ENCODE results near the gene COBL.

Gene COBL

GRCh38 chr7:51326656-51327286 lies 10.2 kb upstream of the COBL start:
- TF ChIP-seq REST (IDR thresholded peaks at IDR 0.05; ENCODE audit: low read depth) (no peak), CREB1 (IDR thresholded peaks at IDR 0.05; ENCODE audit: low read depth) (no peak), ZBTB7A (IDR thresholded peaks at IDR 0.05; ENCODE audit: low read depth) (no peak), TEAD4 (IDR thresholded peaks at IDR 0.05) (no peak), YY1 (IDR thresholded peaks at IDR 0.05; ENCODE audit: low read depth) (no peak), EGR1 (IDR thresholded peaks at IDR 0.05) (no peak), MAX (IDR thresholded peaks at IDR 0.05) (no peak)

GRCh38 chr7:51325908-51326307 lies 9.3 kb upstream of the COBL start:
- TF ChIP-seq MAX (IDR thresholded peaks at IDR 0.05) = no peak
- TF ChIP-seq TAF1 (IDR thresholded peaks at IDR 0.05; ENCODE audit: low read depth) = no peak
- TF ChIP-seq TEAD4 (IDR thresholded peaks at IDR 0.05) = no peak

- TF ChIP-seq EP300 (IDR thresholded peaks at IDR 0.05; ENCODE audit: borderline replicate concordance) (no peak), FOXM1 (IDR thresholded peaks at IDR 0.05; ENCODE audit: borderline replicate concordance, low read depth) (no peak), CEBPB (IDR thresholded peaks at IDR 0.05) (no peak), REST (IDR thresholded peaks at IDR 0.05; ENCODE audit: low read depth) (no peak), TEAD4 (IDR thresholded peaks at IDR 0.05) (no peak), RAD21 (IDR thresholded peaks at IDR 0.05; ENCODE audit: low read depth) (no peak)
Measured at GRCh38 chr7:51325261-51325676, 8.7 kb upstream of the COBL start.

GRCh38 chr7:51324206-51324898 lies 7.7 kb upstream of the COBL start:
- TF ChIP-seq TAF1 (IDR thresholded peaks at IDR 0.05; ENCODE audit: low read depth) = no peak
- TF ChIP-seq CREB1 (IDR thresholded peaks at IDR 0.05; ENCODE audit: low read depth) = no peak
- no peak for TF ChIP-seq REST (IDR thresholded peaks at IDR 0.05; ENCODE audit: low read depth)
- no peak for TF ChIP-seq YY1 (IDR thresholded peaks at IDR 0.05; ENCODE audit: low read depth)
- peak; percentile 98 for TF ChIP-seq EGR1 (IDR thresholded peaks at IDR 0.05)
- no peak for TF ChIP-seq EP300 (IDR thresholded peaks at IDR 0.05; ENCODE audit: borderline replicate concordance)
- no peak for TF ChIP-seq FOXM1 (IDR thresholded peaks at IDR 0.05; ENCODE audit: borderline replicate concordance, low read depth)
- TF ChIP-seq NFIC (IDR thresholded peaks at IDR 0.05) = no peak
- no peak for TF ChIP-seq RAD21 (IDR thresholded peaks at IDR 0.05; ENCODE audit: low read depth)
- TF ChIP-seq ZBTB7A (IDR thresholded peaks at IDR 0.05; ENCODE audit: low read depth) = no peak
- TF ChIP-seq CEBPB (IDR thresholded peaks at IDR 0.05) = peak; percentile 98
- no peak for TF ChIP-seq TCF12 (IDR thresholded peaks at IDR 0.05; ENCODE audit: low read depth)
- peak; percentile 63 for TF ChIP-seq TEAD4 (IDR thresholded peaks at IDR 0.05)

- no peak for TF ChIP-seq EP300 (IDR thresholded peaks at IDR 0.05; ENCODE audit: borderline replicate concordance)
- TF ChIP-seq YY1 (IDR thresholded peaks at IDR 0.05; ENCODE audit: low read depth) = no peak
- TF ChIP-seq EGR1 (IDR thresholded peaks at IDR 0.05) = no peak
- TF ChIP-seq RAD21 (IDR thresholded peaks at IDR 0.05; ENCODE audit: low read depth) = no peak
- TF ChIP-seq CREB1 (IDR thresholded peaks at IDR 0.05; ENCODE audit: low read depth) = no peak
- TF ChIP-seq FOXM1 (IDR thresholded peaks at IDR 0.05; ENCODE audit: borderline replicate concordance, low read depth) = no peak
- TF ChIP-seq TEAD4 (IDR thresholded peaks at IDR 0.05) = no peak
- TF ChIP-seq TAF1 (IDR thresholded peaks at IDR 0.05; ENCODE audit: low read depth) = no peak
- TF ChIP-seq MAX (IDR thresholded peaks at IDR 0.05) = no peak
- no peak for TF ChIP-seq ZBTB7A (IDR thresholded peaks at IDR 0.05; ENCODE audit: low read depth)
- no peak for TF ChIP-seq CEBPB (IDR thresholded peaks at IDR 0.05)
- no peak for TF ChIP-seq REST (IDR thresholded peaks at IDR 0.05; ENCODE audit: low read depth)
Measured at GRCh38 chr7:51321961-51322515, 5.4 kb upstream of the COBL start.
